GM23338 (cell line): ENCODE measurements around the gene MITF.

Source experiments
- CTCF ChIP-seq, 2 experiments: fragments of 200-600 bp in 1 of 2; sonication (generic) in 1 of 2; conservative IDR thresholded peaks; 2 replicates each; pipeline versions ENCODE4 v1.5.1 to v1.6.1; 2016 to 2017; ENCODE audit warnings: antibody characterized with exemption in 2 of 2, low read depth in 2 of 2, mild to moderate bottlenecking in 2 of 2, moderate library complexity in 1 of 2
- EZH2 ChIP-seq: fragments of 200-600 bp; sonication (generic); IDR thresholded peaks from one replicate; pipeline ENCODE4 v1.8.0; 2017; ENCODE audit warnings: antibody characterized with exemption, mild to moderate bottlenecking, low read depth; ENCODE audit not compliant: unreplicated experiment
- EZH2phosphoT487 ChIP-seq: fragments of 200-600 bp; sonication (generic); IDR thresholded peaks from one replicate; pipeline ENCODE4 v1.8.1; 2018; ENCODE audit warnings: antibody characterized with exemption; ENCODE audit not compliant: unreplicated experiment
- POLR2AphosphoS5 ChIP-seq: IDR thresholded peaks from 2 replicates; pipeline ENCODE4 v1.6.1; 2016; ENCODE audit warnings: antibody characterized with exemption, low read depth
- STAT1 ChIP-seq: IDR thresholded peaks from one replicate; pipeline ENCODE4 v1.6.1; 2016; ENCODE audit warnings: antibody characterized with exemption; ENCODE audit not compliant: unreplicated experiment
- TF ChIP-seq, protein P1 (sequence below): IDR thresholded peaks from 2 replicates; pipeline ENCODE4 v1.6.1; 2016; ENCODE audit warnings: antibody characterized with exemption
- TF ChIP-seq, protein P2 (sequence below): IDR thresholded peaks from one replicate; pipeline ENCODE4 v1.6.1; 2018; ENCODE audit warnings: antibody characterized with exemption; ENCODE audit not compliant: unreplicated experiment

GRCh38 chr3:69735893-69736292 is 3.4 kb upstream of the MITF start:
- TF ChIP-seq CTCF (conservative IDR thresholded peaks at IDR 0.05; ENCODE audit: low read depth in 2 of 2), result no peak
- TF ChIP-seq EZH2, result no peak
- no peak for TF ChIP-seq POLR2AphosphoS5
- TF ChIP-seq STAT1, result no peak
- TF ChIP-seq, protein P1, sequence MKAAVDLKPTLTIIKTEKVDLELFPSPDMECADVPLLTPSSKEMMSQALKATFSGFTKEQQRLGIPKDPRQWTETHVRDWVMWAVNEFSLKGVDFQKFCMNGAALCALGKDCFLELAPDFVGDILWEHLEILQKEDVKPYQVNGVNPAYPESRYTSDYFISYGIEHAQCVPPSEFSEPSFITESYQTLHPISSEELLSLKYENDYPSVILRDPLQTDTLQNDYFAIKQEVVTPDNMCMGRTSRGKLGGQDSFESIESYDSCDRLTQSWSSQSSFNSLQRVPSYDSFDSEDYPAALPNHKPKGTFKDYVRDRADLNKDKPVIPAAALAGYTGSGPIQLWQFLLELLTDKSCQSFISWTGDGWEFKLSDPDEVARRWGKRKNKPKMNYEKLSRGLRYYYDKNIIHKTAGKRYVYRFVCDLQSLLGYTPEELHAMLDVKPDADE, result no peak
- TF ChIP-seq EZH2phosphoT487, result no peak
- TF ChIP-seq, protein P2, sequence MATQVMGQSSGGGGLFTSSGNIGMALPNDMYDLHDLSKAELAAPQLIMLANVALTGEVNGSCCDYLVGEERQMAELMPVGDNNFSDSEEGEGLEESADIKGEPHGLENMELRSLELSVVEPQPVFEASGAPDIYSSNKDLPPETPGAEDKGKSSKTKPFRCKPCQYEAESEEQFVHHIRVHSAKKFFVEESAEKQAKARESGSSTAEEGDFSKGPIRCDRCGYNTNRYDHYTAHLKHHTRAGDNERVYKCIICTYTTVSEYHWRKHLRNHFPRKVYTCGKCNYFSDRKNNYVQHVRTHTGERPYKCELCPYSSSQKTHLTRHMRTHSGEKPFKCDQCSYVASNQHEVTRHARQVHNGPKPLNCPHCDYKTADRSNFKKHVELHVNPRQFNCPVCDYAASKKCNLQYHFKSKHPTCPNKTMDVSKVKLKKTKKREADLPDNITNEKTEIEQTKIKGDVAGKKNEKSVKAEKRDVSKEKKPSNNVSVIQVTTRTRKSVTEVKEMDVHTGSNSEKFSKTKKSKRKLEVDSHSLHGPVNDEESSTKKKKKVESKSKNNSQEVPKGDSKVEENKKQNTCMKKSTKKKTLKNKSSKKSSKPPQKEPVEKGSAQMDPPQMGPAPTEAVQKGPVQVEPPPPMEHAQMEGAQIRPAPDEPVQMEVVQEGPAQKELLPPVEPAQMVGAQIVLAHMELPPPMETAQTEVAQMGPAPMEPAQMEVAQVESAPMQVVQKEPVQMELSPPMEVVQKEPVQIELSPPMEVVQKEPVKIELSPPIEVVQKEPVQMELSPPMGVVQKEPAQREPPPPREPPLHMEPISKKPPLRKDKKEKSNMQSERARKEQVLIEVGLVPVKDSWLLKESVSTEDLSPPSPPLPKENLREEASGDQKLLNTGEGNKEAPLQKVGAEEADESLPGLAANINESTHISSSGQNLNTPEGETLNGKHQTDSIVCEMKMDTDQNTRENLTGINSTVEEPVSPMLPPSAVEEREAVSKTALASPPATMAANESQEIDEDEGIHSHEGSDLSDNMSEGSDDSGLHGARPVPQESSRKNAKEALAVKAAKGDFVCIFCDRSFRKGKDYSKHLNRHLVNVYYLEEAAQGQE, result no peak
